ENCODE measurements around the gene FLRT1. TPM values are rescaled to one million over a fixed set of nuclear protein-coding genes. Genes with fewer than 3 reads are reported as not detected.

Gene FLRT1
- total RNA-seq, 2 experiments from 2014 or later = not detected

GRCh38 chr11:64078905-64079304 lies 43.2 kb downstream of the FLRT1 start:
- intact Hi-C loops (cut with micrococcal nuclease) = no loop called here
- TF ChIP-seq CTCF (IDR thresholded peaks at IDR 0.05) = no peak
- H3K9me3 Mint-ChIP-seq = no peaks in the 10 kb centered on the region
- ChIA-PET CTCF (no interaction called here), POLR2A (no interaction called here)
- H3K4me1 Mint-ChIP-seq (ENCODE audit: low read depth) = peaks cover 3% of the 10 kb centered on the region
- H3K27me3 Mint-ChIP-seq = no peaks in the 10 kb centered on the region
- H3K36me3 Mint-ChIP-seq (ENCODE audit: low read depth) = no peaks in the 10 kb centered on the region
- ATAC-seq (no peak), DNase-seq (no peak)
- no peak overlapping the region for H3K4me3 Mint-ChIP-seq
- no peak overlapping the region for H3K27ac Mint-ChIP-seq

GRCh38 chr11:64080390-64080789 lies 44.7 kb downstream of the FLRT1 start:
- H3K36me3 Mint-ChIP-seq (ENCODE audit: low read depth) = no peaks in the 10 kb centered on the region
- no peak for ATAC-seq
- DNase-seq = no peak
- H3K27me3 Mint-ChIP-seq = no peaks in the 10 kb centered on the region
- no peaks in the 10 kb centered on the region for H3K4me1 Mint-ChIP-seq (ENCODE audit: low read depth)
- TF ChIP-seq CTCF (IDR thresholded peaks at IDR 0.05) = no peak
- ChIA-PET CTCF (interaction anchor here (0.6 kb wide), 1 partner anchor 82 kb away, joined by 3 read pairs; no protein-coding TSS in a partner anchor), POLR2A (no interaction called here)
- no peak overlapping the region for H3K4me3 Mint-ChIP-seq
- no peak overlapping the region for H3K27ac Mint-ChIP-seq
- H3K9me3 Mint-ChIP-seq = no peaks in the 10 kb centered on the region
- intact Hi-C loops (cut with micrococcal nuclease) = no loop called here

GRCh38 chr11:64081745-64082442 lies 46.2 kb downstream of the FLRT1 start:
- H3K27me3 Mint-ChIP-seq = no peaks in the 10 kb centered on the region
- H3K4me1 Mint-ChIP-seq (ENCODE audit: low read depth) = no peaks in the 10 kb centered on the region

GRCh38 chr11:64083398-64084080 lies 47.8 kb downstream of the FLRT1 start:
- CTCF ChIA-PET = interaction anchor here (1.0 kb wide), 1 partner anchor 9 kb away, joined by 3 read pairs; no protein-coding TSS in a partner anchor
- POLR2A ChIA-PET = no interaction called here
- DNase-seq (no peak), ATAC-seq (no peak)
- Mint-ChIP-seq H3K9me3 (no peaks in the 10 kb centered on the region), H3K4me1 (ENCODE audit: low read depth) (no peaks in the 10 kb centered on the region), H3K4me3 (no peak overlapping the region), H3K27me3 (no peaks in the 10 kb centered on the region), H3K36me3 (ENCODE audit: low read depth) (no peaks in the 10 kb centered on the region), H3K27ac (no peak overlapping the region)
- intact Hi-C loops (cut with micrococcal nuclease) = no loop called here
- TF ChIP-seq CTCF (IDR thresholded peaks at IDR 0.05) = no peak

More at GRCh38 chr11:64081745-64082442, 46.2 kb downstream of the FLRT1 start:
- no peak overlapping the region for H3K4me3 Mint-ChIP-seq
- H3K9me3 Mint-ChIP-seq = no peaks in the 10 kb centered on the region
- DNase-seq (no peak), ATAC-seq (no peak)
- no peaks in the 10 kb centered on the region for H3K36me3 Mint-ChIP-seq (ENCODE audit: low read depth)
- ChIA-PET CTCF (no interaction called here), POLR2A (no interaction called here)
- TF ChIP-seq CTCF (IDR thresholded peaks at IDR 0.05) = no peak
- intact Hi-C loops (cut with micrococcal nuclease) = no loop called here
- no peak overlapping the region for H3K27ac Mint-ChIP-seq
